HCT116 (cell line): ENCODE data around the gene RCBTB1. TPM values are rescaled to one million over a fixed set of nuclear protein-coding genes. Genes with fewer than 3 reads are reported as not detected.

Experiments used
- ATAC-seq: fragments of 200-7000 bp; cut with Tn5 transposase; 2 replicates; pipeline ENCODE4 v1.9.1; 2020; ENCODE audit warnings: mild to moderate bottlenecking, moderate library complexity
- BruUV-seq: library from RNA; stranded (reverse); fragments of 400-500 nt; replicated peaks from 2 replicates; lab custom pipeline; 2021; lab: Mats Ljungman, UMichigan
- CTCF ChIA-PET: fragments of 300-600 bp; sonication (Branson Sonifier 250); formaldehyde crosslinking; loops from one replicate; lab custom pipeline; 2021; ENCODE audit warnings: antibody characterized with exemption; lab: Charles Lee
- POLR2A ChIA-PET: fragments of 300-600, 350-600 bp; sonication (Branson Sonifier 250); formaldehyde crosslinking; loops from one replicate; lab custom pipeline; 2021; ENCODE audit warnings: antibody characterized with exemption; lab: Charles Lee
- RAD21 ChIA-PET, 2 experiments: fragments of 300-600 bp; sonication (Branson Sonifier 250); formaldehyde crosslinking; loops; one replicate each; lab custom pipeline; 2023; ENCODE audit warnings: low total read pairs in 2 of 2; ENCODE audit not compliant: uncharacterized antibody in 2 of 2, unreplicated experiment in 2 of 2, low non-redundant PET in 1 of 2; lab: Charles Lee
- DNase-seq: peaks from one replicate; pipeline ENCODE4 v3.0.0-alpha.2; 2010; ENCODE audit warnings: low read depth, low spot score
- H2AFZ ChIP-seq: fragments of 200-600 bp; shearing (Covaris generic), sonication (generic); 2 replicates; pipeline ENCODE4 v1.6.1; 2017; ENCODE audit warnings: low read depth, mixed run types, mixed read lengths, antibody characterized with exemption, low read length; ENCODE audit not compliant: poor library complexity, severe bottlenecking
- H3K27ac ChIP-seq: 2 replicates; pipeline ENCODE4 v1.5.1; 2012; ENCODE audit warnings: low read depth, low read length
- H3K27me3 ChIP-seq: fragments of 200-600 bp; sonication (generic); 2 replicates; pipeline ENCODE4 v1.6.1; 2016; ENCODE audit warnings: mixed run types, low read length, mixed read lengths; ENCODE audit not compliant: insufficient read depth
- H3K36me3 ChIP-seq, 2 experiments: fragments of 200-500 bp in 1 of 2; fragments of 200-600 bp in 1 of 2; sonication (Bioruptor generic) in 1 of 2; sonication (generic) in 1 of 2; 2 replicates each; pipeline versions ENCODE4 v1.5.1 to v1.6.1; 2014 to 2016; ENCODE audit warnings: low read length in 2 of 2, inconsistent platforms in 1 of 2, mixed read lengths in 1 of 2, mixed run types in 1 of 2; ENCODE audit not compliant: insufficient read depth in 2 of 2, control insufficient read depth in 1 of 2
- H3K4me1 ChIP-seq, 2 experiments: fragments of 200-600 bp in 1 of 2; sonication (generic) in 1 of 2; 2 replicates each; pipeline versions ENCODE4 v1.5.1 to v1.6.1; 2012 to 2017; ENCODE audit warnings: low read length in 2 of 2, inconsistent platforms in 1 of 2, mild to moderate bottlenecking in 1 of 2, mixed read lengths in 1 of 2, mixed run types in 1 of 2, moderate library complexity in 1 of 2; ENCODE audit not compliant: insufficient read depth in 2 of 2, control insufficient read depth in 1 of 2
- H3K4me2 ChIP-seq: fragments of 200-600 bp; sonication (generic); 2 replicates; pipeline ENCODE4 v1.6.1; 2017; ENCODE audit warnings: mixed run types, low read length, mixed read lengths
- H3K4me3 ChIP-seq, 2 experiments: fragments of 200-600 bp in 1 of 2; sonication (generic) in 1 of 2; replicated peaks in 1 of 2; 2 replicates each; pipeline ENCODE4 v1.5.1; 2011 to 2016; ENCODE audit warnings: low read length in 2 of 2, control low read depth in 1 of 2, low read depth in 1 of 2, mild to moderate bottlenecking in 1 of 2, mixed read lengths in 1 of 2, mixed run types in 1 of 2
- H3K79me2 ChIP-seq: fragments of 200-600 bp; sonication (generic); 2 replicates; pipeline ENCODE4 v1.6.1; 2017; ENCODE audit warnings: mild to moderate bottlenecking, mixed run types, low read length, moderate library complexity, mixed read lengths; ENCODE audit not compliant: insufficient read depth
- H3K9ac ChIP-seq: fragments of 200-600 bp; sonication (generic); 2 replicates; pipeline ENCODE4 v1.6.1; 2016; ENCODE audit warnings: low read length, mixed read lengths
- H3K9me2 ChIP-seq: fragments of 200-600 bp; sonication (generic), shearing (Covaris generic); 2 replicates; pipeline ENCODE4 v1.6.1; 2017; ENCODE audit warnings: mixed run types, mild to moderate bottlenecking, moderate library complexity; ENCODE audit not compliant: insufficient read depth
- H3K9me3 ChIP-seq, 2 experiments: fragments of 200-500 bp in 1 of 2; fragments of 200-600 bp in 1 of 2; sonication (Bioruptor generic) in 1 of 2; sonication (generic) in 1 of 2; 2 replicates each; pipeline ENCODE4 v1.6.1; 2014 to 2017; ENCODE audit warnings: low read length in 2 of 2, mixed read lengths in 2 of 2, inconsistent platforms in 1 of 2, low read depth in 1 of 2, mild to moderate bottlenecking in 1 of 2, mixed run types in 1 of 2, moderate library complexity in 1 of 2; ENCODE audit not compliant: control insufficient read depth in 1 of 2, insufficient read depth in 1 of 2
- H4K20me1 ChIP-seq: fragments of 200-600 bp; sonication (generic), shearing (Covaris generic); 2 replicates; pipeline ENCODE4 v1.6.1; 2017; ENCODE audit warnings: mixed run types, mild to moderate bottlenecking, moderate library complexity; ENCODE audit not compliant: insufficient read depth
- EGR1 ChIP-seq: IDR thresholded peaks from 2 replicates; pipeline ENCODE4 v1.6.1; 2012; ENCODE audit warnings: low read depth
- ELF1 ChIP-seq: IDR thresholded peaks from 2 replicates; pipeline ENCODE4 v1.6.1; 2012; ENCODE audit warnings: low read depth, borderline replicate concordance
- EZH2 ChIP-seq: fragments of 200-600 bp; sonication (generic); IDR thresholded peaks from 2 replicates; pipeline ENCODE4 v1.6.1; 2017; ENCODE audit warnings: antibody characterized with exemption, mixed run types
- EZH2phosphoT487 ChIP-seq: fragments of 200-600 bp; IDR thresholded peaks from 2 replicates; pipeline ENCODE4 v1.6.1; 2018; ENCODE audit warnings: antibody characterized with exemption, borderline replicate concordance
- JUND ChIP-seq: IDR thresholded peaks from 2 replicates; pipeline ENCODE4 v1.6.1; 2012
- POLR2A ChIP-seq: IDR thresholded peaks from 2 replicates; pipeline ENCODE4 v1.7.0; 2011; ENCODE audit warnings: borderline replicate concordance; ENCODE audit not compliant: insufficient read depth, insufficient read length; ENCODE audit errors: extremely low read depth
- POLR2AphosphoS5 ChIP-seq: IDR thresholded peaks from 2 replicates; pipeline ENCODE4 v1.6.1; 2011; ENCODE audit warnings: mild to moderate bottlenecking, low read depth, low read length, moderate library complexity
- SP1 ChIP-seq: IDR thresholded peaks from 2 replicates; pipeline ENCODE4 v1.6.1; 2012; ENCODE audit warnings: low read depth
- SRF ChIP-seq: IDR thresholded peaks from 2 replicates; pipeline ENCODE4 v1.6.1; 2012; ENCODE audit warnings: low read depth
- TCF7L2 ChIP-seq: IDR thresholded peaks from 2 replicates; pipeline ENCODE4 v1.7.0; 2011; ENCODE audit warnings: borderline replicate concordance, inconsistent platforms; ENCODE audit not compliant: insufficient read depth, insufficient read length; ENCODE audit errors: extremely low read depth
- ZFX ChIP-seq: fragments of 450-650 bp; IDR thresholded peaks from 2 replicates; pipeline ENCODE4 v1.6.1; 2017
- ZNF274 ChIP-seq: fragments of 200-500 bp; sonication (Bioruptor generic); IDR thresholded peaks from 2 replicates; pipeline ENCODE4 v1.6.1; 2014; ENCODE audit warnings: mild to moderate bottlenecking, low read depth, low read length, inconsistent platforms
- intact Hi-C: fragments of 100-400 bp; cut with micrococcal nuclease; formaldehyde crosslinking; loops from 2 replicates; pipeline ENCODE4 v1.10.0; 2022
- total RNA-seq: library from RNA; stranded (reverse); gene quantifications from one replicate; pipeline ENCODE4 v1.2.1, GENCODE V29; 2021; ENCODE audit not compliant: unreplicated experiment
- TF ChIP-seq, protein P1 (sequence below): IDR thresholded peaks from 2 replicates; pipeline ENCODE4 v1.6.1; 2011; ENCODE audit warnings: mild to moderate bottlenecking, low read length, moderate library complexity; ENCODE audit not compliant: insufficient replicate concordance; ENCODE audit errors: extremely low read depth
- TF ChIP-seq, protein P2 (sequence below): IDR thresholded peaks from 2 replicates; pipeline ENCODE4 v1.6.1; 2012
- TF ChIP-seq, protein P3 (sequence below): IDR thresholded peaks from 2 replicates; pipeline ENCODE4 v1.6.1; 2012; ENCODE audit warnings: low read depth
- TF ChIP-seq, protein P4 (sequence below): IDR thresholded peaks from 2 replicates; pipeline ENCODE4 v1.6.1; 2012

Gene RCBTB1
- total RNA-seq, 1 experiment from 2014 or later, result 22.2 TPM

DNA sequence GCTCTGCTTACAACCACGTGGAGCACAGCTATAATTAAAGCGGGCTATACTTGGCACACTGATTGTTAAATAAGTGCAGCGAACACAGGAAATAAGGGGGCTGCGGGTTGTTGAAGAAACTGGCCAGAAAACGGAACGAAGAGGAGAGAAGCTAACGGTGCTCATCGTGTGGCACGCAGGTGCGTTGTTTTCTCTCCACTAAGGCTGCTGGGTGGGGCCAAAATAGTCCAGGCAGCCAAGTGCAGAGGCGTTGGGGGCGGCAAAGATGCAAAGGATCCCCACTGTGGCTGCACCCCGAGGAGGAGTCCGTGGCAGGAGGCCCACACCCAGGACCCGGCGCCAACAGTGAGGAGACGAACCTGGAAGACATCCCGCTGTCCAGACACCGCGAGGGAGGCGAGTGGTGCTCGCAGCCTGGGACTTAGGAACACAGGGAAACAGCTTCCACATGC lies 34.8 kb upstream of the RCBTB1 start (continued):
- TF ChIP-seq, protein P1, sequence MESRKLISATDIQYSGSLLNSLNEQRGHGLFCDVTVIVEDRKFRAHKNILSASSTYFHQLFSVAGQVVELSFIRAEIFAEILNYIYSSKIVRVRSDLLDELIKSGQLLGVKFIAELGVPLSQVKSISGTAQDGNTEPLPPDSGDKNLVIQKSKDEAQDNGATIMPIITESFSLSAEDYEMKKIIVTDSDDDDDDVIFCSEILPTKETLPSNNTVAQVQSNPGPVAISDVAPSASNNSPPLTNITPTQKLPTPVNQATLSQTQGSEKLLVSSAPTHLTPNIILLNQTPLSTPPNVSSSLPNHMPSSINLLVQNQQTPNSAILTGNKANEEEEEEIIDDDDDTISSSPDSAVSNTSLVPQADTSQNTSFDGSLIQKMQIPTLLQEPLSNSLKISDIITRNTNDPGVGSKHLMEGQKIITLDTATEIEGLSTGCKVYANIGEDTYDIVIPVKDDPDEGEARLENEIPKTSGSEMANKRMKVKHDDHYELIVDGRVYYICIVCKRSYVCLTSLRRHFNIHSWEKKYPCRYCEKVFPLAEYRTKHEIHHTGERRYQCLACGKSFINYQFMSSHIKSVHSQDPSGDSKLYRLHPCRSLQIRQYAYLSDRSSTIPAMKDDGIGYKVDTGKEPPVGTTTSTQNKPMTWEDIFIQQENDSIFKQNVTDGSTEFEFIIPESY, result no peak
- TF ChIP-seq ELF1, result no peak
- TF ChIP-seq, protein P2, sequence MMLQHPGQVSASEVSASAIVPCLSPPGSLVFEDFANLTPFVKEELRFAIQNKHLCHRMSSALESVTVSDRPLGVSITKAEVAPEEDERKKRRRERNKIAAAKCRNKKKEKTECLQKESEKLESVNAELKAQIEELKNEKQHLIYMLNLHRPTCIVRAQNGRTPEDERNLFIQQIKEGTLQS, result no peak
- TF ChIP-seq, all 23 proteins: peak for 0

DNA sequence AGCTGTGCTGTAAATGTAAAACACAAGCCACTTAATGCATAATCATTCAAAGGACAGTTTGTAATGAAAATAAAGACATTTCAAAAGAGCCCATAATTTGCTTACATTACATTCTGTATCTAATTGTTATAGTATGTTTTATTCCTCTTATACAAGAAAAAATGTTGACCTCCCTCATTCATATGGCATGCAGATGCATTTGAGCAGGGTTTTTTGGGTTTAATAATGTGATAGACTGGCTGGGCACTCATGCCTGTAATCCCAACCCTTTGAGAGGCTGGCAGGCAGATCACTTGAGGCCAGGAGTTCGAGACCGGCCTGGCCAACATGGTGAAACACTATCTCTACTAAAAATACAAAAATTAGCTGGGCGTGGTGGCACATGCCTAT lies 31.3 kb upstream of the RCBTB1 start:
- no peaks in the 10 kb centered on the region for H3K9me3 ChIP-seq
- H3K9ac ChIP-seq, result no peak overlapping the region
- H3K36me3 ChIP-seq, result no peaks in the 10 kb centered on the region
- no peak overlapping the region for H3K27ac ChIP-seq
- no peak for DNase-seq
- H4K20me1 ChIP-seq, result no peaks in the 10 kb centered on the region
- H2AFZ ChIP-seq, result no peak overlapping the region
- no peak overlapping the region for H3K4me3 ChIP-seq
- no peaks in the 10 kb centered on the region for H3K79me2 ChIP-seq
- intact Hi-C loops, result no loop called here
- no TSS peak for BruUV-seq
- no peaks in the 10 kb centered on the region for H3K9me2 ChIP-seq
- RAD21 ChIA-PET, result no interaction called here
- H3K27me3 ChIP-seq, result no peaks in the 10 kb centered on the region
- ATAC-seq, result no peak
- no peaks in the 10 kb centered on the region for H3K4me1 ChIP-seq
- CTCF ChIA-PET, result no interaction called here
- POLR2A ChIA-PET, result no interaction called here
- H3K4me2 ChIP-seq, result no peak overlapping the region
- no peak for TF ChIP-seq SP1
- TF ChIP-seq EZH2phosphoT487, result no peak
- TF ChIP-seq, protein P3, sequence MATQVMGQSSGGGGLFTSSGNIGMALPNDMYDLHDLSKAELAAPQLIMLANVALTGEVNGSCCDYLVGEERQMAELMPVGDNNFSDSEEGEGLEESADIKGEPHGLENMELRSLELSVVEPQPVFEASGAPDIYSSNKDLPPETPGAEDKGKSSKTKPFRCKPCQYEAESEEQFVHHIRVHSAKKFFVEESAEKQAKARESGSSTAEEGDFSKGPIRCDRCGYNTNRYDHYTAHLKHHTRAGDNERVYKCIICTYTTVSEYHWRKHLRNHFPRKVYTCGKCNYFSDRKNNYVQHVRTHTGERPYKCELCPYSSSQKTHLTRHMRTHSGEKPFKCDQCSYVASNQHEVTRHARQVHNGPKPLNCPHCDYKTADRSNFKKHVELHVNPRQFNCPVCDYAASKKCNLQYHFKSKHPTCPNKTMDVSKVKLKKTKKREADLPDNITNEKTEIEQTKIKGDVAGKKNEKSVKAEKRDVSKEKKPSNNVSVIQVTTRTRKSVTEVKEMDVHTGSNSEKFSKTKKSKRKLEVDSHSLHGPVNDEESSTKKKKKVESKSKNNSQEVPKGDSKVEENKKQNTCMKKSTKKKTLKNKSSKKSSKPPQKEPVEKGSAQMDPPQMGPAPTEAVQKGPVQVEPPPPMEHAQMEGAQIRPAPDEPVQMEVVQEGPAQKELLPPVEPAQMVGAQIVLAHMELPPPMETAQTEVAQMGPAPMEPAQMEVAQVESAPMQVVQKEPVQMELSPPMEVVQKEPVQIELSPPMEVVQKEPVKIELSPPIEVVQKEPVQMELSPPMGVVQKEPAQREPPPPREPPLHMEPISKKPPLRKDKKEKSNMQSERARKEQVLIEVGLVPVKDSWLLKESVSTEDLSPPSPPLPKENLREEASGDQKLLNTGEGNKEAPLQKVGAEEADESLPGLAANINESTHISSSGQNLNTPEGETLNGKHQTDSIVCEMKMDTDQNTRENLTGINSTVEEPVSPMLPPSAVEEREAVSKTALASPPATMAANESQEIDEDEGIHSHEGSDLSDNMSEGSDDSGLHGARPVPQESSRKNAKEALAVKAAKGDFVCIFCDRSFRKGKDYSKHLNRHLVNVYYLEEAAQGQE, result no peak
- no peak for TF ChIP-seq POLR2A
- TF ChIP-seq TCF7L2, result no peak
- no peak for TF ChIP-seq POLR2AphosphoS5
- TF ChIP-seq SRF, result no peak
- no peak for TF ChIP-seq EZH2
- TF ChIP-seq, protein P1, result no peak
- TF ChIP-seq EGR1, result no peak
- TF ChIP-seq ZNF274, result no peak
- TF ChIP-seq, protein P4, sequence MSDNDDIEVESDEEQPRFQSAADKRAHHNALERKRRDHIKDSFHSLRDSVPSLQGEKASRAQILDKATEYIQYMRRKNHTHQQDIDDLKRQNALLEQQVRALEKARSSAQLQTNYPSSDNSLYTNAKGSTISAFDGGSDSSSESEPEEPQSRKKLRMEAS, result no peak
- TF ChIP-seq ZFX, result no peak
- TF ChIP-seq JUND, result no peak
